ENCODE measurements around the gene BRIX1. TPM values are rescaled to one million over a fixed set of nuclear protein-coding genes. Genes with fewer than 3 reads are reported as not detected.

BRIX1 gene
- total and polyA plus RNA-seq, 2 of the 4 experiments (the other 2 are of a cell fraction), result 15.1 to 26.1 TPM

DNA sequence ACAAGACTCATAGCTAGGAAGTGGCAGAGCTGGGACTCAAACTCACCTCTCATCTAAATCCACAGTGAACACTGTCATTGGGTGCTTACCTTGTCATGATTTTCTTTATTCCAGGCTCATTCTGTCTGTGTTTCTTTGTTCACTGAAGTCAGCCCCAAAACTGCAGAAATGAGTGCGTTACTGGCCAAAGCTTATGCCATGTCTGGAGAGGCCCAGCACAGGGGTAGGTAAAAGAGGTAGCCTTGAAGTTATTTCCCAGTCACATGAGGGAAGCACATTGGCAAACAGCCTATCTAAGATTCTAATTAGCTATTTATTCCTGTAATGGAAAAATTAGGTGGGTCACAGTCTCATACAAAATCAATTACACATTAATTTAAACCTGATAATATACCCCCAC, 46.7 kb upstream of the BRIX1 start:
- no peak overlapping the region for H2BK15ac ChIP-seq (ENCODE audit: low read depth, low read length)
- H2AK5ac ChIP-seq (ENCODE audit: low read depth, low read length), result no peak overlapping the region
- no peak overlapping the region for H3K27ac ChIP-seq (ENCODE audit: insufficient read depth, low read length)
- no TSS peak for BruUV-seq (replicated peaks)
- in situ Hi-C loops (cut with MboI; ENCODE audit: low sequenced_read_pairs), result no loop called here
- intact Hi-C loops (cut with micrococcal nuclease), result no loop called here
- H3K27me3 ChIP-seq (ENCODE audit: control insufficient read depth, insufficient read depth, low read length), result no peaks in the 10 kb centered on the region; the same call in 1 of the 2 replicates
- ChIA-PET POLR2A (ENCODE audit: unreplicated experiment) (no interaction called here), CTCF (interaction anchor here (1.1 kb wide), 1 partner anchor 15 kb away, joined by 3 read pairs; no protein-coding TSS in a partner anchor)
- H3K4me1 ChIP-seq (ENCODE audit: control insufficient read depth, insufficient read depth, low read length), result no peaks in the 10 kb centered on the region
- TF ChIP-seq, protein P1, sequence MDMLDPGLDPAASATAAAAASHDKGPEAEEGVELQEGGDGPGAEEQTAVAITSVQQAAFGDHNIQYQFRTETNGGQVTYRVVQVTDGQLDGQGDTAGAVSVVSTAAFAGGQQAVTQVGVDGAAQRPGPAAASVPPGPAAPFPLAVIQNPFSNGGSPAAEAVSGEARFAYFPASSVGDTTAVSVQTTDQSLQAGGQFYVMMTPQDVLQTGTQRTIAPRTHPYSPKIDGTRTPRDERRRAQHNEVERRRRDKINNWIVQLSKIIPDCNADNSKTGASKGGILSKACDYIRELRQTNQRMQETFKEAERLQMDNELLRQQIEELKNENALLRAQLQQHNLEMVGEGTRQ (IDR thresholded peaks at IDR 0.05; ENCODE audit: low read depth, low read length), result no peak
- TF ChIP-seq SMC3 (IDR thresholded peaks at IDR 0.05; ENCODE audit: low read depth, low read length) (no peak), MAFK (IDR thresholded peaks at IDR 0.05; ENCODE audit: low read depth, low read length) (no peak), CEBPB (IDR thresholded peaks at IDR 0.05; ENCODE audit: low read depth, low read length) (no peak)
- TF ChIP-seq, protein P2, sequence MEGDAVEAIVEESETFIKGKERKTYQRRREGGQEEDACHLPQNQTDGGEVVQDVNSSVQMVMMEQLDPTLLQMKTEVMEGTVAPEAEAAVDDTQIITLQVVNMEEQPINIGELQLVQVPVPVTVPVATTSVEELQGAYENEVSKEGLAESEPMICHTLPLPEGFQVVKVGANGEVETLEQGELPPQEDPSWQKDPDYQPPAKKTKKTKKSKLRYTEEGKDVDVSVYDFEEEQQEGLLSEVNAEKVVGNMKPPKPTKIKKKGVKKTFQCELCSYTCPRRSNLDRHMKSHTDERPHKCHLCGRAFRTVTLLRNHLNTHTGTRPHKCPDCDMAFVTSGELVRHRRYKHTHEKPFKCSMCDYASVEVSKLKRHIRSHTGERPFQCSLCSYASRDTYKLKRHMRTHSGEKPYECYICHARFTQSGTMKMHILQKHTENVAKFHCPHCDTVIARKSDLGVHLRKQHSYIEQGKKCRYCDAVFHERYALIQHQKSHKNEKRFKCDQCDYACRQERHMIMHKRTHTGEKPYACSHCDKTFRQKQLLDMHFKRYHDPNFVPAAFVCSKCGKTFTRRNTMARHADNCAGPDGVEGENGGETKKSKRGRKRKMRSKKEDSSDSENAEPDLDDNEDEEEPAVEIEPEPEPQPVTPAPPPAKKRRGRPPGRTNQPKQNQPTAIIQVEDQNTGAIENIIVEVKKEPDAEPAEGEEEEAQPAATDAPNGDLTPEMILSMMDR (conservative IDR thresholded peaks at IDR 0.05; ENCODE audit: low read depth, low read length), result no peak
- H3K4me3 ChIP-seq (ENCODE audit: insufficient read depth, low read depth, low read length), result no peak overlapping the region
- no peak overlapping the region for H3K18ac ChIP-seq (ENCODE audit: low read depth, low read length)
- H4K91ac ChIP-seq (ENCODE audit: insufficient read depth, low read depth, low read length), result no peak overlapping the region
- no peak overlapping the region for H3K56ac ChIP-seq (ENCODE audit: extremely low read depth, insufficient read depth, low read length)
- H3K4me2 ChIP-seq (ENCODE audit: low read depth, low read length), result no peak overlapping the region
- no peak for ATAC-seq (ENCODE audit: low read depth)
- no peak overlapping the region for H3K4ac ChIP-seq (ENCODE audit: low read depth, low read length)
- dilution Hi-C loops (cut with HindIII; ENCODE audit: low sequenced_read_pairs, unreplicated experiment), result no loop called here
- no peaks in the 10 kb centered on the region for H3K36me3 ChIP-seq (ENCODE audit: control insufficient read depth, insufficient read depth, low read length)
- no peak overlapping the region for H2BK20ac ChIP-seq (ENCODE audit: low read depth, low read length)
- H3K9ac ChIP-seq (ENCODE audit: low read depth, low read length), result no peak overlapping the region
- no peak overlapping the region for H3K14ac ChIP-seq (replicated peaks; ENCODE audit: low read depth, low read length)
- no peak overlapping the region for H2BK5ac ChIP-seq (ENCODE audit: low read depth, low read length, poor library complexity, severe bottlenecking)
- H3K9me3 ChIP-seq (ENCODE audit: control insufficient read depth, insufficient read depth, low read length), result no peaks in the 10 kb centered on the region
- H4K8ac ChIP-seq (ENCODE audit: low read depth in 2 of 2, low read length in 2 of 2), result no peak overlapping the region
- H4K20me1 ChIP-seq (ENCODE audit: insufficient read depth, low read length), result no peaks in the 10 kb centered on the region
- WGBS, 2 experiments (ENCODE audit: extremely low coverage in 2 of 2, insufficient read length in 1 of 2), result no CpG with 5 or more reads among the region's 1 CpG
- DNase-seq, result no peak
- no peaks in the 10 kb centered on the region for H3K9me1 ChIP-seq (ENCODE audit: insufficient read depth, low read length)
- H3K79me1 ChIP-seq (ENCODE audit: low read depth in 1 of 2, low read length in 2 of 2), result no peaks in the 10 kb centered on the region
- H3K23ac ChIP-seq (ENCODE audit: low read depth, low read length), result no peak overlapping the region
- no peak overlapping the region for H2BK120ac ChIP-seq (ENCODE audit: low read depth, low read length)
- no peak overlapping the region for H4K5ac ChIP-seq (ENCODE audit: low read depth, low read length)
- H2AFZ ChIP-seq (replicated peaks; ENCODE audit: low read length, poor library complexity), result no peak overlapping the region
- no peak overlapping the region for H2AK9ac ChIP-seq (replicated peaks; ENCODE audit: low read depth, low read length, poor library complexity)
